ENCODE measurements around the gene SMDT1.

- no peak for TF ChIP-seq POLR2AphosphoS5 (IDR thresholded peaks at IDR 0.05)
- TF ChIP-seq CTCF (IDR thresholded peaks at IDR 0.05; ENCODE audit: poor library complexity, severe bottlenecking) = no peak
- TF ChIP-seq, protein P1, sequence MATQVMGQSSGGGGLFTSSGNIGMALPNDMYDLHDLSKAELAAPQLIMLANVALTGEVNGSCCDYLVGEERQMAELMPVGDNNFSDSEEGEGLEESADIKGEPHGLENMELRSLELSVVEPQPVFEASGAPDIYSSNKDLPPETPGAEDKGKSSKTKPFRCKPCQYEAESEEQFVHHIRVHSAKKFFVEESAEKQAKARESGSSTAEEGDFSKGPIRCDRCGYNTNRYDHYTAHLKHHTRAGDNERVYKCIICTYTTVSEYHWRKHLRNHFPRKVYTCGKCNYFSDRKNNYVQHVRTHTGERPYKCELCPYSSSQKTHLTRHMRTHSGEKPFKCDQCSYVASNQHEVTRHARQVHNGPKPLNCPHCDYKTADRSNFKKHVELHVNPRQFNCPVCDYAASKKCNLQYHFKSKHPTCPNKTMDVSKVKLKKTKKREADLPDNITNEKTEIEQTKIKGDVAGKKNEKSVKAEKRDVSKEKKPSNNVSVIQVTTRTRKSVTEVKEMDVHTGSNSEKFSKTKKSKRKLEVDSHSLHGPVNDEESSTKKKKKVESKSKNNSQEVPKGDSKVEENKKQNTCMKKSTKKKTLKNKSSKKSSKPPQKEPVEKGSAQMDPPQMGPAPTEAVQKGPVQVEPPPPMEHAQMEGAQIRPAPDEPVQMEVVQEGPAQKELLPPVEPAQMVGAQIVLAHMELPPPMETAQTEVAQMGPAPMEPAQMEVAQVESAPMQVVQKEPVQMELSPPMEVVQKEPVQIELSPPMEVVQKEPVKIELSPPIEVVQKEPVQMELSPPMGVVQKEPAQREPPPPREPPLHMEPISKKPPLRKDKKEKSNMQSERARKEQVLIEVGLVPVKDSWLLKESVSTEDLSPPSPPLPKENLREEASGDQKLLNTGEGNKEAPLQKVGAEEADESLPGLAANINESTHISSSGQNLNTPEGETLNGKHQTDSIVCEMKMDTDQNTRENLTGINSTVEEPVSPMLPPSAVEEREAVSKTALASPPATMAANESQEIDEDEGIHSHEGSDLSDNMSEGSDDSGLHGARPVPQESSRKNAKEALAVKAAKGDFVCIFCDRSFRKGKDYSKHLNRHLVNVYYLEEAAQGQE (IDR thresholded peaks at IDR 0.05; ENCODE audit: borderline replicate concordance) = no peak
- no peak for TF ChIP-seq RAD21 (conservative IDR thresholded peaks at IDR 0.05)
Measured at GRCh38 chr22:42072606-42073330, 6.7 kb upstream of the SMDT1 start.
